MM.1S (cell line): ENCODE measurements around the gene ING4.

Source experiments
- DNase-seq: peaks from one replicate; pipeline ENCODE4 v3.0.0-alpha.2; 2015
- H2AFZ ChIP-seq: fragments of 300-600 bp; sonication (generic); 2 replicates; pipeline ENCODE4 v1.6.0; 2016; ENCODE audit warnings: antibody characterized with exemption, low read length
- H3F3A ChIP-seq: fragments of 300-600 bp; sonication (generic); 2 replicates; pipeline ENCODE4 v1.6.1; 2016; ENCODE audit warnings: mild to moderate bottlenecking, antibody characterized with exemption, low read length, moderate library complexity, mixed read lengths; ENCODE audit not compliant: insufficient read depth
- H3K27ac ChIP-seq: fragments of 300-600 bp; sonication (generic); 2 replicates; pipeline ENCODE4 v1.5.1; 2016; ENCODE audit warnings: mild to moderate bottlenecking, low read length
- H3K27me3 ChIP-seq: fragments of 300-600 bp; sonication (generic); replicated peaks from 2 replicates; pipeline ENCODE4 v1.6.0; 2016; ENCODE audit warnings: low read length; ENCODE audit not compliant: insufficient read depth
- H3K36me3 ChIP-seq: fragments of 300-600 bp; sonication (generic); replicated peaks from 2 replicates; pipeline ENCODE4 v1.6.1; 2016; ENCODE audit warnings: mild to moderate bottlenecking, low read length, mixed read lengths; ENCODE audit not compliant: insufficient read depth
- H3K4me1 ChIP-seq: fragments of 300-600 bp; sonication (generic); 2 replicates; pipeline ENCODE4 v1.6.1; 2016; ENCODE audit warnings: low read length, mixed read lengths
- H3K4me2 ChIP-seq: fragments of 300-600 bp; sonication (generic); 2 replicates; pipeline ENCODE4 v1.6.0; 2016; ENCODE audit warnings: low read depth, low read length
- H3K4me3 ChIP-seq: fragments of 300-600 bp; sonication (generic); 2 replicates; pipeline ENCODE4 v1.5.1; 2016; ENCODE audit warnings: low read length, mixed read lengths
- H3K79me2 ChIP-seq: fragments of 300-600 bp; sonication (generic); 2 replicates; pipeline ENCODE4 v1.6.1; 2016; ENCODE audit warnings: mixed run types, low read length, mixed read lengths
- H3K9ac ChIP-seq: fragments of 300-600 bp; sonication (generic); 2 replicates; pipeline ENCODE4 v1.6.1; 2016; ENCODE audit warnings: low read length, mixed read lengths
- H3K9me2 ChIP-seq: fragments of 300-600 bp; sonication (generic); replicated peaks from 2 replicates; pipeline ENCODE4 v1.6.1; 2016; ENCODE audit warnings: mild to moderate bottlenecking, low read length, mixed read lengths; ENCODE audit not compliant: insufficient read depth
- H3K9me3 ChIP-seq: fragments of 300-600 bp; sonication (generic); replicated peaks from 2 replicates; pipeline ENCODE4 v1.6.1; 2016; ENCODE audit warnings: mild to moderate bottlenecking, low read length, mixed read lengths; ENCODE audit not compliant: insufficient read depth
- H4K20me1 ChIP-seq: fragments of 300-600 bp; sonication (generic); 2 replicates; pipeline ENCODE4 v1.6.1; 2016; ENCODE audit warnings: mild to moderate bottlenecking, low read length, moderate library complexity, mixed read lengths; ENCODE audit not compliant: insufficient read depth
- EZH2 ChIP-seq: fragments of 300-600 bp; sonication (generic); optimal IDR thresholded peaks from 2 replicates; pipeline ENCODE3; 2017; ENCODE audit warnings: low read depth, mild to moderate bottlenecking, antibody characterized with exemption, low read length, mixed read lengths
- EZH2phosphoT487 ChIP-seq: fragments of 300-600 bp; sonication (generic); IDR thresholded peaks from 2 replicates; pipeline ENCODE4 v1.6.1; 2018; ENCODE audit warnings: antibody characterized with exemption, low read length
- TF ChIP-seq, protein P1 (sequence below): fragments of 300-600 bp; sonication (generic); IDR thresholded peaks from 2 replicates; pipeline ENCODE4 v1.5.1; 2016; ENCODE audit warnings: antibody characterized with exemption, low read length, mixed read lengths

ING4 gene

GRCh38 chr12:6666211-6666610 is 3.3 kb upstream of the ING4 start:
- H3K79me2 ChIP-seq, result peaks cover 15% of the 10 kb centered on the region
- H3K4me1 ChIP-seq, result peaks cover 11% of the 10 kb centered on the region
- H3K27me3 ChIP-seq, result no peaks in the 10 kb centered on the region
- H3K9me3 ChIP-seq, result no peaks in the 10 kb centered on the region
- no peak overlapping the region for H3K4me2 ChIP-seq
- no peaks in the 10 kb centered on the region for H4K20me1 ChIP-seq
- no peak overlapping the region for H2AFZ ChIP-seq
- no peak for DNase-seq
- peaks cover 10% of the 10 kb centered on the region; the same call in 1 of the 2 replicates for H3F3A ChIP-seq
- TF ChIP-seq EZH2phosphoT487 (no peak), EZH2 (no peak)
- TF ChIP-seq, protein P1, sequence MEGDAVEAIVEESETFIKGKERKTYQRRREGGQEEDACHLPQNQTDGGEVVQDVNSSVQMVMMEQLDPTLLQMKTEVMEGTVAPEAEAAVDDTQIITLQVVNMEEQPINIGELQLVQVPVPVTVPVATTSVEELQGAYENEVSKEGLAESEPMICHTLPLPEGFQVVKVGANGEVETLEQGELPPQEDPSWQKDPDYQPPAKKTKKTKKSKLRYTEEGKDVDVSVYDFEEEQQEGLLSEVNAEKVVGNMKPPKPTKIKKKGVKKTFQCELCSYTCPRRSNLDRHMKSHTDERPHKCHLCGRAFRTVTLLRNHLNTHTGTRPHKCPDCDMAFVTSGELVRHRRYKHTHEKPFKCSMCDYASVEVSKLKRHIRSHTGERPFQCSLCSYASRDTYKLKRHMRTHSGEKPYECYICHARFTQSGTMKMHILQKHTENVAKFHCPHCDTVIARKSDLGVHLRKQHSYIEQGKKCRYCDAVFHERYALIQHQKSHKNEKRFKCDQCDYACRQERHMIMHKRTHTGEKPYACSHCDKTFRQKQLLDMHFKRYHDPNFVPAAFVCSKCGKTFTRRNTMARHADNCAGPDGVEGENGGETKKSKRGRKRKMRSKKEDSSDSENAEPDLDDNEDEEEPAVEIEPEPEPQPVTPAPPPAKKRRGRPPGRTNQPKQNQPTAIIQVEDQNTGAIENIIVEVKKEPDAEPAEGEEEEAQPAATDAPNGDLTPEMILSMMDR, result no peak
- H3K36me3 ChIP-seq, result peaks cover 20% of the 10 kb centered on the region; the same call in 1 of the 2 replicates
- no peak overlapping the region for H3K9ac ChIP-seq
- no peaks in the 10 kb centered on the region for H3K9me2 ChIP-seq
- no peak overlapping the region for H3K4me3 ChIP-seq
- no peak overlapping the region for H3K27ac ChIP-seq

DNA sequence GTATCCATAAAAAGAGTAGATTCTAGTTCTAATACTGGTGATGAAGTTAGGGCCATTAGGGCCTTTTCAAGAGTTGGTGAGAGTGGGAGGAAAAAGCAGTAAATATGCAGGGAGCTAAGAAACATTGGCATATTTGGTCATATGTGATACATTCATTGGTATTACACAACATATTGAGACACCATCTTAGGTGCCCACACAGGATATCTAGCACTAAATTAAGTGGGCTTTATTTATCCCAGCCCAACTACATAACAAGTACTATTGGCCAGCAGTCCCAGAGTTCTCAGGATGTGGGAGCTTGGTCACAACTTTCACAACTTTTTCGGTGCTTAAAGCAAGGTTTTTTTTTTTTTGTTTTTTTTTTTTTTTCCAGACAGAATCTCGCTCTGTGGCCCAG is 2.0 kb upstream of the ING4 start:
- no peak overlapping the region for H3K9ac ChIP-seq
- no peak overlapping the region for H3K4me2 ChIP-seq
- TF ChIP-seq EZH2 (no peak), EZH2phosphoT487 (no peak)
- TF ChIP-seq, protein P1, result no peak
- H3K27ac ChIP-seq, result no peak overlapping the region
- no peak overlapping the region for H3K4me3 ChIP-seq
- no peaks in the 10 kb centered on the region for H4K20me1 ChIP-seq
- H3K79me2 ChIP-seq, result peaks cover 15% of the 10 kb centered on the region
- H2AFZ ChIP-seq, result no peak overlapping the region
- H3K9me3 ChIP-seq, result no peaks in the 10 kb centered on the region
- peaks cover 10% of the 10 kb centered on the region; the same call in 1 of the 2 replicates for H3F3A ChIP-seq
- H3K9me2 ChIP-seq, result no peaks in the 10 kb centered on the region
- H3K27me3 ChIP-seq, result no peaks in the 10 kb centered on the region
- DNase-seq, result no peak
- H3K36me3 ChIP-seq, result peaks cover 8% of the 10 kb centered on the region; the same call in 1 of the 2 replicates
- H3K4me1 ChIP-seq, result peaks cover 11% of the 10 kb centered on the region

GRCh38 chr12:6662602-6662905 is 365 bp downstream of the ING4 start:
- Histone ChIP-seq H3K79me2 (peaks cover 15% of the 10 kb centered on the region), H3K4me2 (peak overlapping the region; percentile 84), H3F3A (peaks cover 10% of the 10 kb centered on the region; the same call in 1 of the 2 replicates), H3K4me3 (peak overlapping the region; percentile 96), H3K27me3 (no peaks in the 10 kb centered on the region), H3K9me2 (no peaks in the 10 kb centered on the region), H2AFZ (peak overlapping the region; percentile 86), H3K4me1 (peaks cover 11% of the 10 kb centered on the region), H3K27ac (peak overlapping the region; percentile 26; the same call in 1 of the 2 replicates), H3K36me3 (no peaks in the 10 kb centered on the region; the same call in 1 of the 2 replicates), H4K20me1 (no peaks in the 10 kb centered on the region), H3K9ac (peak overlapping the region; percentile 57), H3K9me3 (no peaks in the 10 kb centered on the region)
- no peak for TF ChIP-seq EZH2phosphoT487
- TF ChIP-seq, protein P1, result no peak
- TF ChIP-seq EZH2, result no peak
- DNase-seq, result no peak
